Measurements from ENCODE around the gene ANO6.

The ANO6 gene

GRCh38 chr12:45475594-45475993 lies 259.7 kb downstream of the ANO6 start:
- DNase-seq: no peak

GRCh38 chr12:45477526-45477925 lies 261.6 kb downstream of the ANO6 start:
- no peak for DNase-seq

DNA sequence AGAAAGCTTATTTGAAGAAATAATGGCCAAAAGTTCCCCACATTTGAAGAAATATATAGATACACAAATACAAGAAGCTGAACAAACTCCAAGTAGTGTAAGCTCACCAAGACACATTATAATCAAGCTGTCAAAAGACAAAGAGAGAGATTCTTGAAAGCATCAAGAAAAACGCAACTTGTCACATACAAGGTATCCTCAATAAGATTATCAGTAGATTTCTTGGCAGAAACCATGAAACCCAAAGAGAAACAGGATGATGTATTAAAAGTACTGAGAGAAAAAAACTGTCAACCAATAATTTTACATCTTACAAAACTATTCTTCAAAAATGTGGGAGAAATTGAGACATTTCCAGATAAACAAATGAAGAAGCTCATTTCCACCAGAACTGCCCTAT lies 263.0 kb downstream of the ANO6 start:
- DNase-seq: no peak

- no peak for DNase-seq
Observed at GRCh38 chr12:45481746-45482145, 265.9 kb downstream of the ANO6 start.

- DNase-seq: no peak
Observed at GRCh38 chr12:45483571-45483970, 267.7 kb downstream of the ANO6 start.

Data from NCI-H510A treated with DMSO at 0.1 percent for 48 hours (cell line).